ENCODE measurements around the gene HIGD1A. TPM values are rescaled to one million over a fixed set of nuclear protein-coding genes. Genes with fewer than 3 reads are reported as not detected.

Gene HIGD1A
- total RNA-seq, 1 experiment from 2014 or later: 77.6 TPM

- Histone ChIP-seq H3K23ac (ENCODE audit: insufficient read length, low read depth, low read length) (no peak overlapping the region), H2AFZ (ENCODE audit: low read length) (no peak overlapping the region), H3K14ac (ENCODE audit: insufficient read depth, low read length) (no peak overlapping the region), H3K79me2 (ENCODE audit: insufficient read depth, low read length) (no peaks in the 10 kb centered on the region; the same call in 1 of the 2 replicates), H3K4me1 (ENCODE audit: insufficient read depth, low read length) (no peaks in the 10 kb centered on the region), H4K20me1 (ENCODE audit: control insufficient read depth, insufficient read depth, insufficient read length) (no peaks in the 10 kb centered on the region), H4K5ac (ENCODE audit: insufficient read length, low read depth, low read length) (no peak overlapping the region), H3K18ac (ENCODE audit: insufficient read length, low read depth, low read length) (no peak overlapping the region), H3K23me2 (ENCODE audit: insufficient read length, low read depth, low read length, poor library complexity, severe bottlenecking) (no peaks in the 10 kb centered on the region), H2BK15ac (ENCODE audit: low read depth, low read length) (no peak overlapping the region), H3K4me2 (ENCODE audit: insufficient read depth, insufficient read length, low read length) (no peak overlapping the region), H3K9ac (ENCODE audit: extremely low read depth, insufficient read length, low read length) (no peak overlapping the region), H3K79me1 (ENCODE audit: insufficient read depth, low read depth, low read length, poor library complexity, severe bottlenecking) (no peaks in the 10 kb centered on the region), H3K27me3 (ENCODE audit: insufficient read depth, low read length) (no peaks in the 10 kb centered on the region), H3K27ac (ENCODE audit: insufficient read length, low read depth, low read length) (no peak overlapping the region), H2BK12ac (ENCODE audit: insufficient read length, low read depth, low read length) (no peak overlapping the region), H3T11ph (ENCODE audit: low read length) (no peak overlapping the region), H3K4ac (ENCODE audit: low read depth, low read length) (no peak overlapping the region), H2BK5ac (ENCODE audit: insufficient read length, low read length) (no peak overlapping the region), H4K8ac (replicated peaks; ENCODE audit: insufficient read length, low read depth, low read length) (no peak overlapping the region), H4K91ac (ENCODE audit: insufficient read length, low read depth, low read length) (no peak overlapping the region), H3K56ac (ENCODE audit: insufficient read length, low read depth, low read length) (no peak overlapping the region), H2BK120ac (ENCODE audit: low read depth, low read length, poor library complexity, severe bottlenecking) (no peak overlapping the region), H2AK5ac (ENCODE audit: insufficient read length, low read length) (no peak overlapping the region), H2BK20ac (ENCODE audit: low read depth, low read length, poor library complexity, severe bottlenecking) (no peak overlapping the region), H3K9me3 (ENCODE audit: control insufficient read depth, low read depth, low read length) (no peaks in the 10 kb centered on the region)
- no peak overlapping the region for H3K27ac Mint-ChIP-seq
- H3K4me3 Mint-ChIP-seq: no peak overlapping the region
- WGBS (ENCODE audit: extremely low coverage, insufficient read length, low lambda C conversion rate): no CpG with 5 or more reads among the region's 4 CpGs
- H3K4me1 Mint-ChIP-seq: peaks cover 3 to 4% of the 10 kb centered on the region in 2 experiments
- TF ChIP-seq, protein P1, sequence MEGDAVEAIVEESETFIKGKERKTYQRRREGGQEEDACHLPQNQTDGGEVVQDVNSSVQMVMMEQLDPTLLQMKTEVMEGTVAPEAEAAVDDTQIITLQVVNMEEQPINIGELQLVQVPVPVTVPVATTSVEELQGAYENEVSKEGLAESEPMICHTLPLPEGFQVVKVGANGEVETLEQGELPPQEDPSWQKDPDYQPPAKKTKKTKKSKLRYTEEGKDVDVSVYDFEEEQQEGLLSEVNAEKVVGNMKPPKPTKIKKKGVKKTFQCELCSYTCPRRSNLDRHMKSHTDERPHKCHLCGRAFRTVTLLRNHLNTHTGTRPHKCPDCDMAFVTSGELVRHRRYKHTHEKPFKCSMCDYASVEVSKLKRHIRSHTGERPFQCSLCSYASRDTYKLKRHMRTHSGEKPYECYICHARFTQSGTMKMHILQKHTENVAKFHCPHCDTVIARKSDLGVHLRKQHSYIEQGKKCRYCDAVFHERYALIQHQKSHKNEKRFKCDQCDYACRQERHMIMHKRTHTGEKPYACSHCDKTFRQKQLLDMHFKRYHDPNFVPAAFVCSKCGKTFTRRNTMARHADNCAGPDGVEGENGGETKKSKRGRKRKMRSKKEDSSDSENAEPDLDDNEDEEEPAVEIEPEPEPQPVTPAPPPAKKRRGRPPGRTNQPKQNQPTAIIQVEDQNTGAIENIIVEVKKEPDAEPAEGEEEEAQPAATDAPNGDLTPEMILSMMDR (conservative IDR thresholded peaks at IDR 0.05): no peak
- H3K36me3 Mint-ChIP-seq (ENCODE audit: insufficient read depth in 1 of 3, low read depth in 3 of 3): no peaks in the 10 kb centered on the region; a peak in 1 of 7 replicates
- peak; percentile 8 for DNase-seq
- H3K27me3 Mint-ChIP-seq (ENCODE audit: low read depth): peaks cover 3% of the 10 kb centered on the region; the same call in 1 of the 2 replicates
- peaks cover 3% of the 10 kb centered on the region in 2 experiments; a peak in 3 of 5 replicates for H3K9me3 Mint-ChIP-seq
Observed at GRCh38 chr3:42853739-42854302, 49.5 kb upstream of the HIGD1A start.
